HepG2 (cell line): ENCODE data around the gene RCBTB2. TPM values are rescaled to one million over a fixed set of nuclear protein-coding genes. Genes with fewer than 3 reads are reported as not detected.

Experiments used
- ADNP ChIP-seq: sonication (generic); formaldehyde crosslinking; IDR thresholded peaks from 2 replicates; pipeline ENCODE4 v1.4.0; 2020; ENCODE audit warnings: missing genetic modification reagents
- EEA1 ChIP-seq: sonication (generic); formaldehyde crosslinking; IDR thresholded peaks from 2 replicates; pipeline ENCODE4 v1.5.1; 2020; ENCODE audit warnings: mild to moderate bottlenecking, missing genetic modification reagents, borderline replicate concordance
- GPN1 ChIP-seq: sonication (generic); formaldehyde crosslinking; IDR thresholded peaks from 2 replicates; pipeline ENCODE4 v1.5.1; 2020; ENCODE audit warnings: missing genetic modification reagents, borderline replicate concordance
- IRX3 ChIP-seq: sonication (generic); formaldehyde crosslinking; IDR thresholded peaks from 2 replicates; pipeline ENCODE4 v1.8.1; 2023; ENCODE audit warnings: mild to moderate bottlenecking, low read depth, missing genetic modification reagents, borderline replicate concordance
- KDM1A ChIP-seq: IDR thresholded peaks from 2 replicates; pipeline ENCODE4 v1.6.1; 2016; ENCODE audit warnings: missing compliant biosample characterization
- KLF15 ChIP-seq: sonication (generic); formaldehyde crosslinking; IDR thresholded peaks from 2 replicates; pipeline ENCODE4 v1.8.1; 2023; ENCODE audit warnings: borderline replicate concordance, mild to moderate bottlenecking, inconsistent platforms, missing genetic modification reagents, mixed read lengths
- NCOA1 ChIP-seq: sonication (generic); formaldehyde crosslinking; IDR thresholded peaks from 2 replicates; pipeline ENCODE4 v1.9.0; 2021; ENCODE audit warnings: missing genetic modification reagents
- PCBP2 ChIP-seq: fragments of 200-400 bp; formaldehyde crosslinking; optimal IDR thresholded peaks from 2 replicates; pipeline ENCODE3; 2018; ENCODE audit warnings: low read length, low read depth; ENCODE audit not compliant: poor library complexity, severe bottlenecking
- PPARG ChIP-seq: conservative IDR thresholded peaks from 2 replicates; pipeline ENCODE4 v1.6.1; 2016; ENCODE audit warnings: missing biosample characterization, missing genetic modification reagents
- RBFOX2 ChIP-seq: fragments of 200-400 bp; formaldehyde crosslinking; IDR thresholded peaks from 2 replicates; pipeline ENCODE4 v1.6.1; 2017; ENCODE audit warnings: low read depth, mild to moderate bottlenecking, low read length
- SOX13 ChIP-seq, 3 experiments: fragments of 450-650 bp in 1 of 3; sonication (generic) in 1 of 3; formaldehyde crosslinking in 1 of 3; IDR thresholded peaks in 2 of 3; conservative IDR thresholded peaks in 1 of 3; 2 replicates each; pipeline versions ENCODE4 v1.5.0 to v1.6.1; 2016 to 2020; ENCODE audit warnings: antibody characterized with exemption in 1 of 3, mild to moderate bottlenecking in 1 of 3, missing compliant biosample characterization in 1 of 3, missing genetic modification reagents in 1 of 3, moderate library complexity in 1 of 3
- TBX2 ChIP-seq: sonication (generic); formaldehyde crosslinking; IDR thresholded peaks from 2 replicates; pipeline ENCODE4 v1.5.0; 2020; ENCODE audit warnings: missing genetic modification reagents, mild to moderate bottlenecking, borderline replicate concordance
- ZNF17 ChIP-seq: sonication (generic); formaldehyde crosslinking; IDR thresholded peaks from 2 replicates; pipeline ENCODE4 v1.5.0; 2020; ENCODE audit warnings: mild to moderate bottlenecking, missing genetic modification reagents
- ZNF891 ChIP-seq: sonication (generic); formaldehyde crosslinking; IDR thresholded peaks from 2 replicates; pipeline ENCODE4 v1.5.0; 2020; ENCODE audit warnings: mild to moderate bottlenecking, missing genetic modification reagents
- polyA plus RNA-seq, 8 experiments: library from polyadenylated mRNA; depleted of rRNA in 3 of 8; stranded (reverse) in 7 of 8; unstranded in 1 of 8; fragments of >200 nt; fragmentation: Illumina TruSeq in 4 of 8; extraction: Trizol in 4 of 8; gene quantifications; 2 replicates each; pipeline versions ENCODE4 v1.2.1 to v1.2.3, GENCODE V29; 2011 to 2016; ENCODE audit warnings: low read depth in 4 of 8, missing spikeins in 1 of 8, mixed read lengths in 1 of 8; ENCODE audit not compliant: insufficient read depth in 1 of 8
- total RNA-seq, 5 experiments: library from RNA; depleted of rRNA; stranded (reverse); fragments of >200 nt; fragmentation: Illumina TruSeq; extraction: Trizol; gene quantifications; 2 replicates each; pipeline ENCODE4 v1.2.3, GENCODE V29; 2016; ENCODE audit warnings: low read depth in 1 of 5
- TF ChIP-seq, protein P1 (sequence below): sonication (generic); formaldehyde crosslinking; IDR thresholded peaks from 2 replicates; pipeline ENCODE4 v1.4.0; 2020; ENCODE audit warnings: missing genetic modification reagents
- TF ChIP-seq, protein P2 (sequence below): sonication (generic); formaldehyde crosslinking; IDR thresholded peaks from 2 replicates; pipeline ENCODE4 v1.5.0; 2020; ENCODE audit warnings: missing genetic modification reagents
- TF ChIP-seq, protein P3 (sequence below): sonication (generic); formaldehyde crosslinking; IDR thresholded peaks from 2 replicates; pipeline ENCODE4 v1.5.0; 2020; ENCODE audit warnings: missing genetic modification reagents, mild to moderate bottlenecking, borderline replicate concordance

The RCBTB2 gene
- total and polyA plus RNA-seq, 2 of the 13 experiments (the other 11 are each of a cell fraction or from before 2014, with no cell fraction given): 1.9 to 2.7 TPM

DNA sequence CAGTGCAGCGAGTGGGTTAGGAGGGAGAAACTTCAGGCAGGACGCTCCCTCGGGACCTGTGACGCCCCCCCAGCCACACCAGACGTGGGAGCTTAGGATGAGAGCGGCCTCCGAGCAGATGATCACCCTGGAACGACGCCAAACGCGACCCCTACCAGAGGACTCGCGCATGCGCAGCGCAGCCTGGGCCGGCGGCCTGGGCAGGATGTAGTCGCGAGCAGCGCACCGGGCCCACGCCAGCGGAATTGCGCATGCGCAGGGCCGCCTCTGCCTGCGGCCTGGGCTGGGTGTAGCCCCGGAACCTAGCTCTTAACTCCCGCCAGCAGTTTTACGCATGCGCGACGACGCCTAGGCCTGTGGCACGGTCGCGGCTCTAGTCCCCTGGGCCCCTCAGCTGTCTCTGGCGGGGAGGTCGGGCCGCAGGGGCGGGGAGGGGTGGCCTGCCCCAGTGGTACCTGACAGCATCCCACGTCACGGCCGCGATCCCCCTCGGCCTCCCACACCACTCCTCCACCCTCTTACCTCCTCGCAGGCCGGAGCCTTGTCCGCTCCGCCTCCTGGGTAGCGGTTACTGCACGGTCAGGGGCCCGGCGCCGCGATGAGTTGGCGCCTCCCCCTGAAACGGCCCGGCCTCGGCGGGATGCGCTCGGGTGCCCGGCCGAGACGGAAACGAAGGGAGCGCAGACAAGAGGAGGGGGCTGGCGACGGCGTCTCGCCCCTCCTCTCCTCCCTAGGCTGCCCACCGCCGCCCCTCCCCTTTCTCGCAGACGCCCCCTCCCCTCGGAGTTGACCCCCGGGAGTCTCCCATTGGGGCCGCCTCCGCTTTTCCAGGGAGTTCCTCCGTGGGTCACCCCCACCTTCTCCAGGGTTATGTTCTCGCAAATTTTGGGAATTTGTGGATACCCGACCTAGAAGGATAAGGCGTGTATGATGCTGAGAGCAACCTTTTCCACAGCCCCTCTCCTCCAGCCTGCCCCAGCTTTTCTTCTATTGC is at the start of gene RCBTB2 (continued):
- TF ChIP-seq TBX2 (CRISPR knock-in tag) (peak; percentile 68), PCBP2 (no peak), ZNF17 (CRISPR knock-in tag) (no peak), GPN1 (CRISPR knock-in tag) (no peak), ZNF891 (CRISPR knock-in tag) (peak; percentile 68; the same call in 1 of the 2 replicates), ADNP (CRISPR knock-in tag) (peak; percentile 17; the same call in 1 of the 2 replicates), NCOA1 (CRISPR knock-in tag) (peak; percentile 49; the same call in 1 of the 2 replicates), SOX13 (IDR thresholded peaks at IDR 0.05) (no peak), SOX13 (CRISPR knock-in tag; conservative IDR thresholded peaks at IDR 0.05 in 1 of 2, IDR thresholded peaks at IDR 0.05 in 1 of 2) (peak in 1 of 2 experiments; percentile 43; a peak in 2 of 4 replicates), KLF15 (CRISPR knock-in tag) (peak; percentile 75; the same call in 1 of the 2 replicates), PPARG (CRISPR knock-in tag) (peak; percentile 18; the same call in 1 of the 2 replicates), RBFOX2 (peak; percentile 95), KDM1A (CRISPR knock-in tag) (no peak), IRX3 (CRISPR knock-in tag) (peak; percentile 94), EEA1 (peak; percentile 92; the same call in 1 of the 2 replicates)
- TF ChIP-seq, protein P1, sequence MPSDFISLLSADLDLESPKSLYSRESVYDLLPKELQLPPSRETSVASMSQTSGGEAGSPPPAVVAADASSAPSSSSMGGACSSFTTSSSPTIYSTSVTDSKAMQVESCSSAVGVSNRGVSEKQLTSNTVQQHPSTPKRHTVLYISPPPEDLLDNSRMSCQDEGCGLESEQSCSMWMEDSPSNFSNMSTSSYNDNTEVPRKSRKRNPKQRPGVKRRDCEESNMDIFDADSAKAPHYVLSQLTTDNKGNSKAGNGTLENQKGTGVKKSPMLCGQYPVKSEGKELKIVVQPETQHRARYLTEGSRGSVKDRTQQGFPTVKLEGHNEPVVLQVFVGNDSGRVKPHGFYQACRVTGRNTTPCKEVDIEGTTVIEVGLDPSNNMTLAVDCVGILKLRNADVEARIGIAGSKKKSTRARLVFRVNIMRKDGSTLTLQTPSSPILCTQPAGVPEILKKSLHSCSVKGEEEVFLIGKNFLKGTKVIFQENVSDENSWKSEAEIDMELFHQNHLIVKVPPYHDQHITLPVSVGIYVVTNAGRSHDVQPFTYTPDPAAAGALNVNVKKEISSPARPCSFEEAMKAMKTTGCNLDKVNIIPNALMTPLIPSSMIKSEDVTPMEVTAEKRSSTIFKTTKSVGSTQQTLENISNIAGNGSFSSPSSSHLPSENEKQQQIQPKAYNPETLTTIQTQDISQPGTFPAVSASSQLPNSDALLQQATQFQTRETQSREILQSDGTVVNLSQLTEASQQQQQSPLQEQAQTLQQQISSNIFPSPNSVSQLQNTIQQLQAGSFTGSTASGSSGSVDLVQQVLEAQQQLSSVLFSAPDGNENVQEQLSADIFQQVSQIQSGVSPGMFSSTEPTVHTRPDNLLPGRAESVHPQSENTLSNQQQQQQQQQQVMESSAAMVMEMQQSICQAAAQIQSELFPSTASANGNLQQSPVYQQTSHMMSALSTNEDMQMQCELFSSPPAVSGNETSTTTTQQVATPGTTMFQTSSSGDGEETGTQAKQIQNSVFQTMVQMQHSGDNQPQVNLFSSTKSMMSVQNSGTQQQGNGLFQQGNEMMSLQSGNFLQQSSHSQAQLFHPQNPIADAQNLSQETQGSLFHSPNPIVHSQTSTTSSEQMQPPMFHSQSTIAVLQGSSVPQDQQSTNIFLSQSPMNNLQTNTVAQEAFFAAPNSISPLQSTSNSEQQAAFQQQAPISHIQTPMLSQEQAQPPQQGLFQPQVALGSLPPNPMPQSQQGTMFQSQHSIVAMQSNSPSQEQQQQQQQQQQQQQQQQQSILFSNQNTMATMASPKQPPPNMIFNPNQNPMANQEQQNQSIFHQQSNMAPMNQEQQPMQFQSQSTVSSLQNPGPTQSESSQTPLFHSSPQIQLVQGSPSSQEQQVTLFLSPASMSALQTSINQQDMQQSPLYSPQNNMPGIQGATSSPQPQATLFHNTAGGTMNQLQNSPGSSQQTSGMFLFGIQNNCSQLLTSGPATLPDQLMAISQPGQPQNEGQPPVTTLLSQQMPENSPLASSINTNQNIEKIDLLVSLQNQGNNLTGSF (CRISPR knock-in tag): peak; percentile 76; the same call in 1 of the 2 replicates
- TF ChIP-seq, protein P2, sequence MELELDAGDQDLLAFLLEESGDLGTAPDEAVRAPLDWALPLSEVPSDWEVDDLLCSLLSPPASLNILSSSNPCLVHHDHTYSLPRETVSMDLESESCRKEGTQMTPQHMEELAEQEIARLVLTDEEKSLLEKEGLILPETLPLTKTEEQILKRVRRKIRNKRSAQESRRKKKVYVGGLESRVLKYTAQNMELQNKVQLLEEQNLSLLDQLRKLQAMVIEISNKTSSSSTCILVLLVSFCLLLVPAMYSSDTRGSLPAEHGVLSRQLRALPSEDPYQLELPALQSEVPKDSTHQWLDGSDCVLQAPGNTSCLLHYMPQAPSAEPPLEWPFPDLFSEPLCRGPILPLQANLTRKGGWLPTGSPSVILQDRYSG (CRISPR knock-in tag): peak; percentile 78; the same call in 1 of the 2 replicates
- TF ChIP-seq, protein P3, sequence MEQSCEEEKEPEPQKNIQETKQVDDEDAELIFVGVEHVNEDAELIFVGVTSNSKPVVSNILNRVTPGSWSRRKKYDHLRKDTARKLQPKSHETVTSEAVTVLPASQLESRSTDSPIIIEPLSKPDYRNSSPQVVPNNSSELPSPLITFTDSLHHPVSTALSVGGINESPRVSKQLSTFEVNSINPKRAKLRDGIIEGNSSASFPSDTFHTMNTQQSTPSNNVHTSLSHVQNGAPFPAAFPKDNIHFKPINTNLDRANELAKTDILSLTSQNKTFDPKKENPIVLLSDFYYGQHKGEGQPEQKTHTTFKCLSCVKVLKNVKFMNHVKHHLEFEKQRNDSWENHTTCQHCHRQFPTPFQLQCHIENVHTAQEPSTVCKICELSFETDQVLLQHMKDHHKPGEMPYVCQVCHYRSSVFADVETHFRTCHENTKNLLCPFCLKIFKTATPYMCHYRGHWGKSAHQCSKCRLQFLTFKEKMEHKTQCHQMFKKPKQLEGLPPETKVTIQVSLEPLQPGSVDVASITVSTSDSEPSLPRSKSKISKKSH: peak; percentile 47; the same call in 1 of the 2 replicates
